GM12864 (cell line): ENCODE measurements around the gene CACNG5.

ENCODE experiments used
- DNase-seq: peaks from one replicate; pipeline ENCODE4 v3.0.0-alpha.2; 2011; ENCODE audit warnings: low read depth
- H3K4me3 ChIP-seq: 2 replicates; pipeline ENCODE4 v1.5.1; 2011; ENCODE audit warnings: mild to moderate bottlenecking, low read depth, low read length, control low read depth
- CTCF ChIP-seq: IDR thresholded peaks from 2 replicates; pipeline ENCODE4 v1.5.1; 2011; ENCODE audit warnings: low read depth, mild to moderate bottlenecking, moderate library complexity, low read length, control low read depth, inconsistent platforms; ENCODE audit errors: missing control alignments

CACNG5 gene

GRCh38 chr17:66831383-66832210 is 3.3 kb upstream of the CACNG5 start:
- no peak for DNase-seq
- no peak overlapping the region for H3K4me3 ChIP-seq
- no peak for TF ChIP-seq CTCF

- DNase-seq: no peak
- no peak for TF ChIP-seq CTCF
- no peak overlapping the region for H3K4me3 ChIP-seq
Observed at GRCh38 chr17:66833201-66833600, 1.7 kb upstream of the CACNG5 start.

GRCh38 chr17:66834426-66834918 is 445 bp upstream of the CACNG5 start:
- DNase-seq: no peak
- no peak overlapping the region for H3K4me3 ChIP-seq
- no peak for TF ChIP-seq CTCF

- no peak for DNase-seq
- H3K4me3 ChIP-seq: no peak overlapping the region
- TF ChIP-seq CTCF: no peak
Observed at GRCh38 chr17:66835476-66835875, 559 bp downstream of the CACNG5 start.

GRCh38 chr17:66836063-66837005 is 1.4 kb downstream of the CACNG5 start:
- no peak overlapping the region for H3K4me3 ChIP-seq
- DNase-seq: no peak
- TF ChIP-seq CTCF: no peak

GRCh38 chr17:66837226-66837625 is 2.3 kb downstream of the CACNG5 start:
- TF ChIP-seq CTCF: no peak
- no peak for DNase-seq
- no peak overlapping the region for H3K4me3 ChIP-seq
